HTR-8/SVneo (cell line): ENCODE measurements around the gene SRRM4.
A peak's percentile ranks its signal among the peaks of the same experiment; 100 is the strongest.
"Not testable (repeated sequence)": the region's sequence is repeated elsewhere in the genome, so short reads cannot be mapped to it uniquely, and the experiment has no call there.

Experiments used
- DNase-seq: peaks from one replicate; pipeline ENCODE4 v3.0.0; 2011; ENCODE audit warnings: low spot score, mixed read lengths; ENCODE audit not compliant: insufficient read length
- FAIRE-seq: peaks from 2 replicates; lab custom pipeline; 2011; peaks lifted over from hg19 to GRCh38; lab: Jason Lieb, UNC

The SRRM4 gene

DNA sequence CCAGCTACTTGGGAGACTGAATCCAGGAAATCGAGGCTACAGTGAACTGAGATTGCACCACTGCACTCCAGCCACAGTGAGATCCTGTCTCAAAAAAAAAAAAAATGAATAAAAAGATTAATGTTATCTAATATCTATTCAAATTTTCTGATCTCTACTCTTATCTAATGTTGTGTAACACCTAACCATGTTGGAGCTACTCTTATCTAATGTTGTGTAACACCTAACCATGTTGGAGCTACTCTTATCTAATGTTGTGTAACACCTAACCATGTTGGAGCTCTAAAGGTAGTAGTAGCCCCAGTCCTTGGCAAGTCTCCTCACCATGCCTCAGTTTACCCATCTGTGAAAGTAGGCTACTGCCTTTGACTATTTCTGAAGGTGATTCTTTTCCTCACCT lies 26.9 kb downstream of the SRRM4 start:
- FAIRE-seq, DNase-seq: not testable (repeated sequence)

DNA sequence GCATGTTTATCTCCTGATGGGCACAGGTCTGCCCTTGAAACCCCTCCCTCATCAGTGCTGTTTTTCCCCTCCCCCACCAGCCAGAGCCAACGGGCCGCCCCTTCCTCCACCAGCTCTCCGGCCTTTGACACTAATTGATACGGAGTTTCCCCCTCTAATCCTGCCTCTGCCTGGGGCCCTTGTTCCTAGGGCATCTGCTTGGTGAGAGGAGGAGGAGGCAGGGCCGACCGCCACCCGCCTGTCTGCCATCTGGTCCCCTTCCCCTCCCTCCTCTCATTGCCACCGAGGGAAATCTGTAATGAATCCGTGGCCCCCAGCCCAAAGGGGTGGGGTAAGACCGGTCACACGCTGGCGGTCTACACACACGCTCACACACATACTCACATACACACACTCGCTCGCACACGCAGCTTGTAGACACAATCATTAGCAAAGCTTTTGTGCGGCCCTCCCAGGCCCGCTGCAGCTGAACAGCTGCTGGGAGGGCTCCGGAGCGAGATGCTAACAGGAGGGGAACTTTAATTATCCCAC lies 27.4 kb downstream of the SRRM4 start:
- DNase-seq (no peak), FAIRE-seq (no peak)

- DNase-seq (no peak), FAIRE-seq (no peak)
Measured at GRCh38 chr12:119011231-119011630, 29.9 kb downstream of the SRRM4 start.

DNA sequence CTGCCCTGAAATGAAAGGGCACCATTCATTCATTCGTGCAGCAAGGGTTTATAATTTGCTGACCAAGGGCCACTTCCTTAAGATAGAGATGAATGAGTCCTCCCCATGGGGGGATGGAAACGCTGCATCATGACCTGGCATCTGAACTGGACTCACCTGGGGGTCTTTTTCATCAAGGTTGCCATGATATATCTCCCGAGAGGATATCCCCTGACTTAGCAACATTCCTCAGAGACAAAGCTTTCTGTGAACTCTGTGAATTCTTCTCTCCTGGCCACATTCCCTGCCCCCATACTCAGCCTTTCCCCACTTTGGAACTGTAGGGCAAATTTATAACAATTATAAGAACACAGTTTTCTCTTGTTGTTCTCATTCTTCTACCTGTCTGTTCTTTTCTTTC lies 30.8 kb downstream of the SRRM4 start:
- DNase-seq = no peak

GRCh38 chr12:119013023-119013422 lies 31.7 kb downstream of the SRRM4 start:
- no peak for FAIRE-seq
- no peak for DNase-seq

More for the DNA sequence above, 30.8 kb downstream of the SRRM4 start:
- FAIRE-seq = no peak

DNA sequence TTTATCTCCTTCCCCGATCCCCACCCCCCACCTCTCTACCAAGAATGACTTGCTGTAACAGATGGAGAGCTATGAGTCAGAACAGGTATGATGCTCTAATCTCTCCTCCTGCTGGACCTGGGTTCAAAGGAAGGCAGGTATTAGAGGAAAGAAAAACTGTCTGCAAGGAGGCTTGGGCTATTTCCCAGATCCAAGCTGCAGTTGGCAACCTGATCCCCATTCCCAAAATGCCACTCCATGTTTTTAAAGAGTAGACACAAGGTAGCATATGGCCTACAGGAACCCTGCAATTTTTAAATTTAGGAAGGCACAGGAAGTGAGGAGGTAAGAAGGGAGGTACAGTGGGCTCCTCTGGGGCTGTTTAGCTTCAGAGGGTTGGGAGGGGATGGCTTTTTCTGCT lies 33.0 kb downstream of the SRRM4 start:
- DNase-seq = no peak

GRCh38 chr12:119016715-119017114 lies 35.4 kb downstream of the SRRM4 start:
- no peak for FAIRE-seq
- no peak for DNase-seq

More for the DNA sequence above, 33.0 kb downstream of the SRRM4 start:
- FAIRE-seq = no peak

- no peak for FAIRE-seq
- DNase-seq = no peak
Measured at GRCh38 chr12:119019166-119019565, 37.8 kb downstream of the SRRM4 start.

- FAIRE-seq (no peak), DNase-seq (no peak)
Measured at GRCh38 chr12:119020406-119021360, 39.3 kb downstream of the SRRM4 start.

DNA sequence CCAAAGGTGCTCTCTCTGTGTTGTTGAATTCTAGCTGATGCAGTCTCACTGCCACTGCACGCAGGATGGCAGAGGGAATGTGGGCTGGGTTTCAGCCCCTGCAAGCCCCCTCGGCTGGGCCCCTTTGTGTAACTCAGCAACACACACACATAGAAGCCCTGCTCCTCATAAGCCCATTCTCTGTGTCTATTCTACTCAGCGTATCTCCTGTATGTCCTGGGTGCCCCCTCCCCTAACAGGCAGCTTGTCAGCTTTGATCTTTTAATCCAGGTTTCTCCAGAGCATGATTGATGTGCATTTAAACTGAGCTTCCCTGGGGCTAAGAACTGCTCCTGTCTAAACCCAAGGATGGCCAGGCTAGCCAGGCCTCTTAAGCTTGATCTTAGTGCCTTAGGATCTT lies 43.0 kb downstream of the SRRM4 start:
- FAIRE-seq (no peak), DNase-seq (no peak)

DNA sequence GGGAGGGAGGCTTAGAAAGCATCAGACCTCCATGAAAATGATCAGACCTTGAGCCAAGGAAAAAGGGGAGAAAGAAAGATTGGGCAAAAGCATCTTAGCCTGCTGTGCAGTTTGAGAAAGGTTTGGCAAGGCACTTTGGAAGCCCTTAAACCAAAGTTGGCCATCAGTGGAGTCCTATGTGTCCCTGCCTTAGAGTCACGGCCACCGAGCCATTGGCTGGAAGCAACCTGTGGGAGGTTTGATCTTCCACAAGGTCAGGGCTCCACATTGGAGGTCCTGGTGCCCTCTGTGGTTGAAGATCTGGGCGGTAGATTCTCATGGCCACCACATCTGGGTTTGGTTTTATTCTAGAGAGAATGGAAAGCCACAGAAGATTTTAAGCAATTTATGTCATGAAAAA lies 44.4 kb downstream of the SRRM4 start:
- no peak for FAIRE-seq
- DNase-seq = no peak

- DNase-seq, FAIRE-seq: not testable (repeated sequence)
Measured at GRCh38 chr12:119033332-119033731, 52.0 kb downstream of the SRRM4 start.

DNA sequence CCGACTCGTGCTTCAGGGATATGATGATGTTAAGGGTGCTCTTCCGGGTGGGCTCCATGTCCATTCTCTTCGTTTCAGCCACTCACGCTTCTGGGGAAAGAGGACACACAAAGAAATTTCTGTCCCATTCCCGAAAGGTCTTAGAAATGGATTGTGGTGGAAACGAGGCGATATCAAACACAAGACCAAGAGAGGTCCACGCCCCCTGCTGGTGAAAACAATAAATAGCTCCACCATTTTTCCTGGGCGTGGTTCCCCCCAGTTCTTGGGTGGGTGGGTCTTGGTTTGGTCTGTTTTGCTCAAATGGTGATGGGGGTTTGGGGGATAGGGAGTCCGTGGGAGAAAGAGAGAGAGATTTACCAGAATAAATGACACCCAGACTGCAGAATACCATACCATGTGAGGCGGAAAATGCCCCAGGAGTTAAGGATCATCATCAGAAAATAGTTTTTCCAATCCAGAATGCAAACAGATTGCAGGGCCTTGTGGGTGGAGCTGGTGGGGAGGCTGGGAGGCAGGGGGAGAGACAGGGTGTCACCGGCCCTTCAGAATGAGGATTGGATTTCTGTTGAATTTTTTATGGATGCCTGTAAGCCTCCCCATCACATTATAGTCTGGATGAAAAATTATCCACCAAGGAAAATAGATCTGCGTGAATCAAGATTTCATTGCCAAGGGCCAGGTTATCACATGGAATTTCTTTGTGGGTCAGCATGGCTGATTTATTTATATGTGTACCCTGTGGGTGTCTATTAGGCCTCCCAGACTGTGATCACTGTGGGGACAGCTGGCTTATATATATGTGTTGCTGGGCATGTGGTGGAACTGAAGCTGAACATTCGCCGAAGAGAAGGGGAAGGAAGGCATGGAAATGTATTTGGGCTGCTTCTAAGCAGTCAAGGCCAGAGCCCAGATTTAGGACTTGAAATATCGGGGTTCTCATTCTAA lies 55.8 kb downstream of the SRRM4 start:
- FAIRE-seq = no peak
- DNase-seq = peak; percentile 15

DNA sequence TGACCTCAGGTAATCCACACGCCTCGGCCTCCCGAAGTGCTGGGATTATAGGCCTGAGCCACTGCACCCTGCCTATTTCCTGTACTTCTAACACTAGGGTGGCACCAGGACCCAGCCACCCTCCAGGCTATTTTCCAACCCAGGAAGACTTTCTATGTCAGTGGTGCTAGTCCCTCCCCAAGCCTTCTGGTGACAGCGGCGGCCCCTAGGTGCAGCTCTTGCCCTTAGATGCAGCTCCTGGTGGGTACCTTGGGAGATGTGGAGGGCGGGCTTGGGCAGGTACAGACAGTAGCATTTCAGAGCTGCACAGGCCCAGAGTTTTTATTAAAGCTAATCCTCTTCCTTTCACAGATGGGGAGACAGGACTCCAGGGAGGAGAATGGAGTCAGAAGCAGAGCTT lies 62.8 kb downstream of the SRRM4 start:
- no peak for DNase-seq
- FAIRE-seq = no peak

- no peak for FAIRE-seq
- DNase-seq = no peak
Measured at GRCh38 chr12:119047641-119048040, 66.3 kb downstream of the SRRM4 start.

GRCh38 chr12:119050663-119051062 lies 69.3 kb downstream of the SRRM4 start:
- no peak for DNase-seq
- FAIRE-seq = no peak

DNA sequence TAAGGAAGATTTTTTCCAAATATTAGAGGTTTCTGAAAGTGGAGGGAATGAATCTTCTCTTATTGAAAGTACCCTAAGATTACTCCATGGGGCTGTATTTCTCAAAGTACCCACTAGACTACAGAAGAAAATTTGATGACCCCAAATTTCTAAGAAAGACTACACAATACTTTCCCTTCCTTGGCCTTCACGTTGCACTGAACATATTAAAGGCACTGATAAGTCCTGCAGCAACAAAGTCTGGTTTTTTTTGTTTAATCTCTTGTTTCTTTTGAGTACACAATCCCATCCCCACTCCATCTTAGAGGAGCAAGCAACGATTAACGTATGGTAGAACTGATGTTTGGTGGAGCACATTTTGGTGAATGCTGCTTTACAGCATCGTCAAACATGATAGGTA lies 70.1 kb downstream of the SRRM4 start:
- no peak for FAIRE-seq
- DNase-seq = no peak

DNA sequence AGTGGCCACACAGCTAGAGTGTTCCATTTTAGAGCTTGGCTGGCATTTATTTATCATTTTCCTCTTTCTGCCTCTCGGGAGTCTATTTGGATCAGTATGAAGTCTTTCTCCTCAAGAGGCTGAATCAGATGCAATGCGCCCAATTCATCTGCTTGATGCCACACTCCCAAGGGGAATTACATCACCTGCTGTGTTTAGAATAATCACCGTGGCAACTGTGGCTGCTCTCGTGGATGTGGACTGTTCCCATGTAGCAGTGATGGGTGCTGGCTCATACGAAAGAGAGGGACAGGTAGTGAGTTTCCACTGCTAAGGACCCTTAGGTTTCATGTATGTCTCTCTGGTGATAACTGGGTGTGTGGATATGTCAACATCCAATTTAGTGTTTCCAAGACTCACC lies 70.7 kb downstream of the SRRM4 start:
- DNase-seq (no peak), FAIRE-seq (no peak)

- DNase-seq = no peak
- FAIRE-seq = no peak
Measured at GRCh38 chr12:119055977-119056376, 74.6 kb downstream of the SRRM4 start.
